Stimulated activated CD4-positive, alpha-beta T cell treated with anti-CD3 and anti-CD28 coated beads, Interleukin-1b, Interleukin-23, amount 100 ng/mL, for 24 hours (primary cell): ENCODE data around the gene RAP2A.

Experiments
- DNase-seq, 4 experiments: peaks; one replicate each; pipeline ENCODE4 v3.0.0-alpha.2; 2020; ENCODE audit warnings: low read depth in 4 of 4, low spot score in 1 of 4

Gene RAP2A

GRCh38 chr13:97492684-97493371 lies 58.9 kb downstream of the RAP2A start:
- no peak for DNase-seq

GRCh38 chr13:97493456-97493855 lies 59.5 kb downstream of the RAP2A start:
- DNase-seq = no peak

- no peak for DNase-seq
Measured at GRCh38 chr13:97495678-97496077, 61.7 kb downstream of the RAP2A start.

DNA sequence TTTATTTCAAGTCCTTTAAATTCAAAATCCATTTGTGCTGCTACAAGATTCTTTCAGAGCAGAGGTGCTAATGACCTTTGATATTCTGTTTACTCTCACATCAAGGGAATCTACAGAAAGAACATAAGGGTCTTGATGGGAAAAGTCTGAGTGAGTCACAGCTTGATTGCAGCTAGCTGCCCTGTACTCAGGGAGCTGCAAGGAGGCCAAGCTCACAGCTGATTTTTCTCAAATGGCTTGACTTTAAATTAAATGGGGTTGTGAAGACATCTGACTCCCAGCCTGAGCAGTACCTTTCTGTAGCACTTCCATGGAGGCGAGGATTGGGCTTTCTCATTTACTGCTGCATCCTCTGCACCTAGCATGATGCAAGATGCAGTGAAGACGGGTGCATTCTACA lies 62.5 kb downstream of the RAP2A start:
- no peak for DNase-seq

GRCh38 chr13:97497400-97497799 lies 63.4 kb downstream of the RAP2A start:
- no peak for DNase-seq

- DNase-seq = no peak
Measured at GRCh38 chr13:97498419-97498818, 64.5 kb downstream of the RAP2A start.

- DNase-seq = no peak
Measured at GRCh38 chr13:97499181-97499580, 65.2 kb downstream of the RAP2A start.

DNA sequence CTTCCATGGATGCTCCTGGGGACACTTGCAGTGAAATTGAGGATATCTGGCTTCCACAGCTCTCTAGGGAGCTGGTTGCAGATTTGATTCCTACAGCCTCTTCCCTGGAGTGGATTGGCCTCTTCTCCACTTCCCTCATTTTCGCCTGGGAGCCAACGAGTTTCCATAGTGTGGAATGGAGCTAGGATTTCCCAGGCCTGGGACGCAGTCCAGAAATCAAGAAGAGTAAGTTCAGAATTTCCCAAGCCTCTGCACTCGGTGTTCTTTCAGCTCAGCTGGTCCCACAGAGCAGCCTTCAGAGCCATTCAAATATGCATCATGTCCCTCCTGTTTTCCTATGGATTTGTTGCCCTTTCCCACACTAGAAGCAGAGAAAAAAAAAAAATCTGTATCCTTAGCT lies 68.2 kb downstream of the RAP2A start:
- DNase-seq = no peak

DNA sequence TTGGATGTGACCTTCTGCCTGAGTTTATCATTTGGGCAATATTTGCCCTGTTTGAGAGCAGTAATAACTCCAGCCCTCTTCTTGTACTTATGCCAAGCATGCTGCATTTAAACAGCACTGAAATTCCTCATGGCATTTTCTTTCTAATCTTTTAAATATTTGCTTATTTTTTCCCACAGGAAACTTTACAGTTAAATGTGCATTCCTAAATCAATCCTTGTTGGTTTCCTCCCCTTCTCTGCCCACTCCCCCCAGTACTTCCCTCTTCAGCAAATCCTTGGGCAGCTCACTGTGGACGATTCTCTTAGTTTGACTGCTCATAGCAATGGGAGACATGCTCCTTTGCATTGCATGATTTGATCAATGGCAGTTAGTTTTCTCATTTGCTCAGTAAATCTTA lies 68.7 kb downstream of the RAP2A start:
- no peak for DNase-seq

GRCh38 chr13:97505017-97505416 lies 71.0 kb downstream of the RAP2A start:
- DNase-seq = no peak

GRCh38 chr13:97506511-97506910 lies 72.5 kb downstream of the RAP2A start:
- DNase-seq = no peak

DNA sequence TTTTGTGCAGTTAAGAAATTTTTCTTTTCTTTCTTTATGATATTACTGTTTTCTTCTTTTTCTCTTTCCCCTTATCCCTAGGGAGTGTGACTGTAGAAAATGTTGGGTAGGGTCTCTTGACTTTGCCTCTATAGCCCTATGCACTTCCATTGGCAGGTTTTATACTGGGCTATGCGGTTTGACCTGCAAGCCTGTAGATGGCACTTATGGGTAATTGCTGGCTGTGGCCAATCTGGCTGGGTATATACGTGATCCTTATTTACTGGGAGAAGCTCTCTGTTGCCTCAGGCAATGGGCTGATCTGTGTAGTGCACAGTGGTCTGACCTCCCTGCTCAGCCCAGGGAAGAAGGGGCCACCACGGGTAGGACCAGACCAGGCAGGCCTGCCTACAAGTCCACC lies 78.8 kb downstream of the RAP2A start:
- DNase-seq = no peak

DNA sequence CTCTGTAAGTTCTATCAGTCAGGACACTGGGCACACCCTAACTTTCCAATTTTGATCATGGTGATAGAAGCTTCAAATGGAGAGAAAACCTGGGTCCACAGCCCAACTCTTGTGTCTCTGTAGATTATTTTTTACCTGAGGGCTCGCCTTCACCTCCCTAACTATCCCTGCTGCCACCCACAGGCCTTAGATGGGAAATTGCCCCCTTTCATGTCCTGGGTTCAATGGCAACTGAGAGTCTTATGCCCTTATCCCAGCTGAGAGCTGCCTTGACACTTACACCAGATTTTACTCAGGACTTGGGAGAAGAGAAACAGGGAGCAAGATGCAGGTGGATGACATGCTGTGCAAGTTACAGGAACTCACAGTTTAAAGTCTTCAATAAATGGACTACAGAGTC lies 81.7 kb downstream of the RAP2A start:
- no peak for DNase-seq

DNA sequence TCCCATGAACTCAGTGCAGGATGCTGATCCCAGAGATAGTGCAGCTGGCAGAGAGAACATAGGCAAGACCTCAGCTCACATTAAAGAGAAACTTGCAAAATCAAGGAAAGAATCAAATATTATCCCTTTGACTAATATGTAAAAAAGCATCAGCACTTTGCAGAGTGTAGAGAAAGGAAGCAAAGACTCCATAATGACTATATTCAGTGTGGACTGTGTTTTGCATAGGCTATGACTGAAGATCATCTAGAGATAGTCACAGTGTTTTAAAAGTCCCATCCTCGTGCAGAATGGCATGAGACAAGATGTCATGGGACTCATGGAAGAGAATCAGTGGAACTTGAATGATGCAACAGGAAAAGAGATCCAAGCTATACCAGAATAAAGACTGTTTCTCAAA lies 84.0 kb downstream of the RAP2A start:
- DNase-seq = no peak
